Measurements from ENCODE around the gene GPR85. TPM values are rescaled to one million over a fixed set of nuclear protein-coding genes. Genes with fewer than 3 reads are reported as not detected.

The GPR85 gene, protein sequence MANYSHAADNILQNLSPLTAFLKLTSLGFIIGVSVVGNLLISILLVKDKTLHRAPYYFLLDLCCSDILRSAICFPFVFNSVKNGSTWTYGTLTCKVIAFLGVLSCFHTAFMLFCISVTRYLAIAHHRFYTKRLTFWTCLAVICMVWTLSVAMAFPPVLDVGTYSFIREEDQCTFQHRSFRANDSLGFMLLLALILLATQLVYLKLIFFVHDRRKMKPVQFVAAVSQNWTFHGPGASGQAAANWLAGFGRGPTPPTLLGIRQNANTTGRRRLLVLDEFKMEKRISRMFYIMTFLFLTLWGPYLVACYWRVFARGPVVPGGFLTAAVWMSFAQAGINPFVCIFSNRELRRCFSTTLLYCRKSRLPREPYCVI
- total RNA-seq = 0.34 TPM in 1 of 2 replicates, not detected in the other

DNA sequence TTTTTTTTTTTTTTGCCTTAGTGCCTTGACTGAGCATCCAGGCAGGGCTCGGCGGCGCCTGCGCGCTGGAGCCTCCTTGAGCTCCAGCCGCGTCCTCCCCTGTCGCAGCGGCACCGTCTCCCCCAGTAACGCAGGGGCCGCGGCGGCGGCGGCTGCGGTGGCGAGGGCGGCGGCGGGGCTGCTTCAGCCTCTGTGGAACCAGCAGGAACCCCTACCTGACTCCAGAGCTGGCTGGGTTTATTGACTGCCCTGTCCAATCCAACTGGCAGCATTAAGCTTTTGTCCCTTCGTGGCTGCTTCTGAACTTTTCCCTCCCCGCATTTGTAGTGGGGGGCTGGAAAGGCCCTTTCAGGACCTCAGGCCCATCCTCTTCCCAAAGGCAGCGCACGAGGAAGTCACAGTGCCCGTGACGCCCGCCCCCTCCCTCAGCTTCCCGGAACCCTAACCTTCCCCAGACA lies at the start of gene GPR85:
TSS of gene GPR85 (minus strand) at position 397 of the 458 bp plus-strand sequence. CDS start 2,106 bp downstream, outside the sequence.

GRCh38 chr7:113118074-113118959 lies 31.7 kb upstream of the GPR85 start, which contains the start of gene SMIM30:
SMIM30 (minus strand) TSS chr7:113118554; CDS start chr7:113117578, 976 bp downstream.

Other genes with a start within 250 kb of the GPR85 start
- gene SMIM30, start 31.7 kb upstream of the GPR85 start, total RNA-seq = 62.9 and 66.6 TPM in 2 replicates

Measured in hair follicular keratinocyte (primary cell).